Loucy (cell line): ENCODE measurements around the gene ALDH3A2.

Experiments used
- CTCF ChIP-seq: fragments of 200-600 bp; sonication (generic); conservative IDR thresholded peaks from 2 replicates; pipeline ENCODE4 v1.5.1; 2014; ENCODE audit warnings: mild to moderate bottlenecking, antibody characterized with exemption, low read length
- EZH2phosphoT487 ChIP-seq: fragments of 200-600 bp; IDR thresholded peaks from 2 replicates; pipeline ENCODE4 v1.6.1; 2018; ENCODE audit warnings: antibody characterized with exemption, mild to moderate bottlenecking, moderate library complexity, borderline replicate concordance

- no peak for TF ChIP-seq CTCF
- TF ChIP-seq EZH2phosphoT487: no peak
These were observed 3.9 kb upstream of the ALDH3A2 start for GRCh38 chr17:19644493-19645210.
